ENCODE data around the gene SNAP29.
"Not testable (repeated sequence)": the region's sequence is repeated elsewhere in the genome, so short reads cannot be mapped to it uniquely, and the experiment has no call there.

SNAP29 gene

DNA sequence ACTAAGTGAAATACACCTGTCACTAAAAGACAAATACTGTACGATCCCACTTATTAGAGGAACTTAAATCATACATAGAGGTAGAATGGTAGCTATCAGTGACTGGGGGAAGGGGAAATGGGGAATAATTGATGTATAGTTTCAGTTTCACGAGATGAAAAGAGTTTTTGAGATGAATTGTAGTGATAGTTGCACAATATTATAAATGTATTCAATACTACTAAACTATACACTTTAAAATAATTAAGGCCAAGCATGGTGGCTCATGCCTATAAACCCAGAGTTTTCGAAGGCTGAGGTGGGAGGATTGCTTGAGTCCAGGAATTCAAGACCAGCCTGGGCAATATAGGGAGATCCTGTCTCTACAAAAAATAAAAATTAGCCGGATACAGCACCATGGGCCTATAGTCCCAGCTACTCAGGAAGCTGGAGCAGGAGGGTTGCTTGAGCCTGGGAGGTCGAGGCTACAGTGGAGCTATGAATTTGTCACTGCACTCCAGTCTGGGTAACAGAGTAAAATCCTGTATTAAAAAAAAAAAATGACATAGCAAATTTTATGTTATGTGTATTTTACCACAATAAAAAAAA is 44.5 kb upstream of the SNAP29 start:
- in situ Hi-C loops (cut with HindIII; ENCODE audit: low sequenced_read_pairs), result no loop called here
- no peak for DNase-seq (ENCODE audit: low read depth)
- H3K4me3 ChIP-seq (ENCODE audit: low read depth, low read length), result no peak overlapping the region
- TF ChIP-seq, protein P1, sequence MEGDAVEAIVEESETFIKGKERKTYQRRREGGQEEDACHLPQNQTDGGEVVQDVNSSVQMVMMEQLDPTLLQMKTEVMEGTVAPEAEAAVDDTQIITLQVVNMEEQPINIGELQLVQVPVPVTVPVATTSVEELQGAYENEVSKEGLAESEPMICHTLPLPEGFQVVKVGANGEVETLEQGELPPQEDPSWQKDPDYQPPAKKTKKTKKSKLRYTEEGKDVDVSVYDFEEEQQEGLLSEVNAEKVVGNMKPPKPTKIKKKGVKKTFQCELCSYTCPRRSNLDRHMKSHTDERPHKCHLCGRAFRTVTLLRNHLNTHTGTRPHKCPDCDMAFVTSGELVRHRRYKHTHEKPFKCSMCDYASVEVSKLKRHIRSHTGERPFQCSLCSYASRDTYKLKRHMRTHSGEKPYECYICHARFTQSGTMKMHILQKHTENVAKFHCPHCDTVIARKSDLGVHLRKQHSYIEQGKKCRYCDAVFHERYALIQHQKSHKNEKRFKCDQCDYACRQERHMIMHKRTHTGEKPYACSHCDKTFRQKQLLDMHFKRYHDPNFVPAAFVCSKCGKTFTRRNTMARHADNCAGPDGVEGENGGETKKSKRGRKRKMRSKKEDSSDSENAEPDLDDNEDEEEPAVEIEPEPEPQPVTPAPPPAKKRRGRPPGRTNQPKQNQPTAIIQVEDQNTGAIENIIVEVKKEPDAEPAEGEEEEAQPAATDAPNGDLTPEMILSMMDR (IDR thresholded peaks at IDR 0.05; ENCODE audit: low read depth, low read length, missing control alignments), result no peak

DNA sequence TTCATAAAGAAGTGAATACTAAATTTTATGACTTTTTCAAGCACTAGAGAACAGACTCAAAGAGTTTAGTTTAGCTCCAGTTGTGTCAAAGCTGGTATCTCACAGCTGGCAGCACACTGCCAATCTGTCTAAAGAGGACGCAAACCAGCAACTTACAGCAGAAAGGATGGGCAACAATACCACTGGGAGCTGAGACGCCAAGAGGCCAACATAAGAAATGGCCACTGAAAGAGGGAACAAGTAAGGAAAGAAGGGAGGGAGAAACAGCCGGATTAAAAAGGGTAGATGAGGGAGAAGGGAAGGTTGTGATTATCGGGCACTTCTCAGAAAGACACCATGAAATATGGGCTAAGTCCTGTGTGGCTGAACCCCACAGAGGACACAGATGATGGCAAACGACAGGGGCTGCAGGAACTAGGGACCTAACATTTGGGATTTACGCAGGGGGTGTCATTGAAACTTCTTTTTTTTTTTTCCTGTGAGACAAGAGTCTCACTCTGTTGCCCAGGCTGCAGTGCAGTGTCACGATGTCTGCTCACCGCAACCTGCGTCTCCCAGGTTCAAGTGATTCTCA is 43.2 kb upstream of the SNAP29 start:
- no peak for DNase-seq (ENCODE audit: low read depth)
- TF ChIP-seq, protein P1 (IDR thresholded peaks at IDR 0.05; ENCODE audit: low read depth, low read length, missing control alignments), result no peak
- H3K4me3 ChIP-seq (ENCODE audit: low read depth, low read length), result no peak overlapping the region
- in situ Hi-C loops (cut with HindIII; ENCODE audit: low sequenced_read_pairs), result no loop called here

GRCh38 chr22:20816559-20816958 is 42.2 kb upstream of the SNAP29 start:
- in situ Hi-C loops (cut with HindIII; ENCODE audit: low sequenced_read_pairs), result no loop called here
- H3K4me3 ChIP-seq (ENCODE audit: low read depth, low read length), result no peak overlapping the region
- DNase-seq (ENCODE audit: low read depth), result no peak
- TF ChIP-seq, protein P1 (IDR thresholded peaks at IDR 0.05; ENCODE audit: low read depth, low read length, missing control alignments), result no peak

- in situ Hi-C loops (cut with HindIII; ENCODE audit: low sequenced_read_pairs), result no loop called here
- TF ChIP-seq, protein P1 (IDR thresholded peaks at IDR 0.05; ENCODE audit: low read depth, low read length, missing control alignments), result no peak
- no peak overlapping the region for H3K4me3 ChIP-seq (ENCODE audit: low read depth, low read length)
- DNase-seq (ENCODE audit: low read depth), result no peak
Measured at GRCh38 chr22:20818471-20818870, 40.3 kb upstream of the SNAP29 start.

DNA sequence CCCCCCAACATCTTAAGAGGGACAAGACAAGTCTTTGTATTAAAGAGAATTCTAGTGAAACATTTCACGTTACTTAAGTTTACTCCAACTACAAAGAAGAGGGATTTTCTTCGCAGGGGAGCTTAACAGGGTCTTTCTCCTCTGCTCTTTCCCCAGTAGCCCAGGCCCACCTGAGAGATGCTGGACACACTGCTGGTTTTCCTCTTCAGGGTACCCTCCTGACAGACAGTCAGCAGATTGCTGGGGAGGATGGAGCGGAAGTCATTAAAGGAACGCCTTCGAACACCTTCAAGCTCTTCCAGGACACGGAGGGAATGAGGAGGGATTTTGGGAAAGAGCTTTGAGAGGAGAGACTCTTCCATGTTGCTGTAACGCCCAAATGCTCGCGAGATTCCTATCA is 39.3 kb upstream of the SNAP29 start:
- TF ChIP-seq, protein P1 (IDR thresholded peaks at IDR 0.05; ENCODE audit: low read depth, low read length, missing control alignments), result no peak
- H3K4me3 ChIP-seq (ENCODE audit: low read depth, low read length), result no peak overlapping the region

GRCh38 chr22:20821717-20822239 is 37.0 kb upstream of the SNAP29 start:
- H3K4me3 ChIP-seq (ENCODE audit: low read depth, low read length); DNase-seq (ENCODE audit: low read depth); in situ Hi-C loops (cut with HindIII; ENCODE audit: low sequenced_read_pairs): not testable (repeated sequence)

More for the DNA sequence above, 39.3 kb upstream of the SNAP29 start:
- in situ Hi-C loops (cut with HindIII; ENCODE audit: low sequenced_read_pairs), result no loop called here
- DNase-seq (ENCODE audit: low read depth), result no peak

- in situ Hi-C loops (cut with HindIII; ENCODE audit: low sequenced_read_pairs), result no loop called here
- H3K4me3 ChIP-seq (ENCODE audit: low read depth, low read length), result no peak overlapping the region
- TF ChIP-seq, protein P1 (IDR thresholded peaks at IDR 0.05; ENCODE audit: low read depth, low read length, missing control alignments), result no peak
- no peak for DNase-seq (ENCODE audit: low read depth)
Measured at GRCh38 chr22:20822240-20822639, 36.6 kb upstream of the SNAP29 start.

Data from astrocyte of the cerebellum (primary cell).